ENCODE data around the gene MICAL2. TPM values are rescaled to one million over a fixed set of nuclear protein-coding genes. Genes with fewer than 3 reads are reported as not detected.

The MICAL2 gene
- total and polyA plus RNA-seq, 7 donors = 6.8 to 45.7 (median 15.0) TPM

DNA sequence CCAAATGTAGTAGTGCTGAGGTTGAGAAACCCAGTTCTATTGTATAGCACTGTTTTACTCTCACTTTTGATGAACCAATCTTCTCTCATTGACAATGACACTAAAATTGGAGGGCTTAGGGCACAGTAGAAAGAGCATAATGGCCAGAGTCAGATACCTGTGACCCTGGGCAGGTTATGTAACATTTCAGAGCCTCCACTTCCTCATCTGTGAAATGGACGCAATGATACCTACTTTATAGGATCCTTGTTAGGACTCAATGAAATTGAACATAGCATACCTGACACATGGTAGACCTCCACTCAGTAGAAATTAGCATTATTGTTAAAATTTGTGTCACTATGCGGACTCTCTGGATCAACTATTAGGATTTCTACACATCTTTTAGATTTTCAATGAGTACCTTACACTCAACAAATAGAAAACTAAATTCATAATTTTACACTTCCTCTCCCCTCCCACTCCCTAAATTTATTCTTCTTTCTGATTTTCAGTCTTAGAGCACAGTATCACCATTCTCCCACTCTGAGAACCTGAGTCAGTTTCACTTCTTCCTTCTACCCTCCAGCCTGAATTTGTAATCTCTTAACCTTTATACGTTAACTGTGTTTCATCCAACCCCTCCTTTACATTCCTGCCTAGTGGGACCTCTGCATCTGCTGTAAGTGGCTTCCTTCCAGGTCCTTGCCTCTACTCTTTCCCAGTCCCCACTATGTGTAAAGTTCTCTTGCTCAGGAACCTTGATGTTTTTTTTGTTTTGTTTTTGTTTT is 78.3 kb downstream of the MICAL2 start:
- H3K36me3 ChIP-seq (ENCODE audit: insufficient read depth in 1 of 2, low read depth in 1 of 2) = no peaks in the 10 kb centered on the region
- 93 to 99% (median 94%) methylated on average over 3 of the region's 3 CpGs for WGBS, 3 donors
- H3K4me3 ChIP-seq = no peak overlapping the region
- intact Hi-C loops (cut with DNase I) = no loop called here
- TF ChIP-seq CTCF (IDR thresholded peaks at IDR 0.05) = no peak
- H3K27ac ChIP-seq = no peak overlapping the region
- no peaks in the 10 kb centered on the region for H3K27me3 ChIP-seq (ENCODE audit: insufficient read depth in 3 of 3, low read length in 2 of 3)
- no peaks in the 10 kb centered on the region for H3K4me1 ChIP-seq
- H3K9me3 ChIP-seq = no peaks in the 10 kb centered on the region
- DNase-seq = no peak
- ATAC-seq = no peak

- TF ChIP-seq CTCF (IDR thresholded peaks at IDR 0.05) = no peak
- no peak overlapping the region for H3K4me3 ChIP-seq
- no peak for ATAC-seq
- H3K27me3 ChIP-seq (ENCODE audit: insufficient read depth in 3 of 3, low read length in 2 of 3) = no peaks in the 10 kb centered on the region
- 87 to 91% (median 90%) methylated on average over 8 of the region's 8 CpGs for WGBS, 3 donors
- intact Hi-C loops (cut with DNase I) = no loop called here
- H3K36me3 ChIP-seq (ENCODE audit: insufficient read depth in 1 of 2, low read depth in 1 of 2) = no peaks in the 10 kb centered on the region
- H3K4me1 ChIP-seq = no peaks in the 10 kb centered on the region
- no peak for DNase-seq
- no peaks in the 10 kb centered on the region for H3K9me3 ChIP-seq
- no peak overlapping the region for H3K27ac ChIP-seq
Observed at GRCh38 chr11:12189543-12190235, 79.3 kb downstream of the MICAL2 start.

GRCh38 chr11:12190511-12190910 is 80.1 kb downstream of the MICAL2 start:
- no peak for ATAC-seq
- Histone ChIP-seq H3K27ac (no peak overlapping the region), H3K4me3 (no peak overlapping the region), H3K9me3 (no peaks in the 10 kb centered on the region), H3K27me3 (ENCODE audit: insufficient read depth in 3 of 3, low read length in 2 of 3) (no peaks in the 10 kb centered on the region), H3K4me1 (no peaks in the 10 kb centered on the region), H3K36me3 (ENCODE audit: insufficient read depth in 1 of 2, low read depth in 1 of 2) (no peaks in the 10 kb centered on the region)
- no peak for DNase-seq
- TF ChIP-seq CTCF (IDR thresholded peaks at IDR 0.05) = no peak
- intact Hi-C loops (cut with DNase I) = no loop called here

DNA sequence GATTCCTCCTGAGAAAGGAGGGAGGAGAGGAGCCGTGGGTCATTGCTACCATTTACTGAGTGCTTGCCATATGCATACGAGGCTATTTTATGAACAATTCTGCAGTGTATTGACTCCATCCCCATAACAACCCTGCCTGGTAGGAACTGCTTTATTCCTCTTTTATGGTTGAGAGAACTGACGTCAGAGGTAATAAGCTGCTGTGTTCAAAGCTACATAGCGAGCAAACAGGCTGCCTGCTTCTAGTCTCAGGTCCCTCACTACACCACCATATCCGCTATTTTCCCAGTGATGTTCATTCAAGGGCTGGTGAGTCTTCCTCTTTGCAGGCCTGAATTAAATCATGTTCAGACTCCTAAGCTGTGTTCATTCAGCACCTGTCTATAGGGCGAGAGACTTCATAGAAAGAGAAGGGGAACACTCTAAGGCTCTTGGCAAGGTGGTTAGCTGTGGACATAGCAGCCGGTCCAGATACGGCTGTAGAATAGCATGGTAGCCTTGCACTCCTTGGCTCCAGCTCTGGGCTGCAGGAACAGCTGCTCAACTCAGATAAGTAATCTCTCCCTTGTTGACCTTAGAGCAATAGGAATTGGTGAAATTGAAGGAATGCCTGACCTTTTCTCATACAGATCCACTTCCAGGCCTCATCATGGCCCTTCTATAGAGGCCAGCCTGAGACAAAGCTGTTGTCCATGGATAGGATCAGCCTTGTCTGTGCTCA is 82.6 kb downstream of the MICAL2 start:
- no peak overlapping the region for H3K27ac ChIP-seq
- TF ChIP-seq CTCF (IDR thresholded peaks at IDR 0.05) = no peak
- WGBS, 3 donors = 84 to 90% (median 88%) methylated on average over 8 of the region's 8 CpGs
- ATAC-seq = no peak
- no peaks in the 10 kb centered on the region for H3K36me3 ChIP-seq (ENCODE audit: insufficient read depth in 1 of 2, low read depth in 1 of 2)
- no peaks in the 10 kb centered on the region for H3K4me1 ChIP-seq
- intact Hi-C loops (cut with DNase I) = no loop called here
- H3K4me3 ChIP-seq = no peak overlapping the region
- H3K9me3 ChIP-seq = no peaks in the 10 kb centered on the region
- no peak for DNase-seq
- no peaks in the 10 kb centered on the region for H3K27me3 ChIP-seq (ENCODE audit: insufficient read depth in 3 of 3, low read length in 2 of 3)

Measured in psoas muscle (tissue), 8 donors.